Upper lobe of right lung (tissue), 1 donor: ENCODE measurements around the gene OMP. TPM values are rescaled to one million over a fixed set of nuclear protein-coding genes. Genes with fewer than 3 reads are reported as not detected.
A peak's percentile ranks its signal among the peaks of the same experiment; 100 is the strongest.

ENCODE experiments used
- ATAC-seq: fragments of 200-7000 bp; cut with Tn5 transposase; one replicate; pipeline ENCODE4 v1.9.1; 2020; ENCODE audit warnings: mild to moderate bottlenecking, moderate library complexity
- DNase-seq: peaks from one replicate; pipeline ENCODE4 v3.0.0-alpha.2; 2020
- H3K27ac ChIP-seq: fragments of 200-600 bp; one replicate; pipeline ENCODE4 v1.8.0; 2022
- H3K27me3 ChIP-seq: fragments of 200-600 bp; one replicate; pipeline ENCODE4 v1.8.0; 2022; ENCODE audit warnings: mild to moderate bottlenecking
- H3K36me3 ChIP-seq: fragments of 200-600 bp; one replicate; pipeline ENCODE4 v1.8.0; 2022
- H3K4me1 ChIP-seq: fragments of 200-600 bp; one replicate; pipeline ENCODE4 v1.8.0; 2022
- H3K4me3 ChIP-seq: fragments of 200-600 bp; one replicate; pipeline ENCODE4 v1.8.0; 2022; ENCODE audit warnings: mild to moderate bottlenecking
- H3K9me3 ChIP-seq: fragments of 200-600 bp; one replicate; pipeline ENCODE4 v1.8.0; 2022
- CTCF ChIP-seq: fragments of 200-600 bp; IDR thresholded peaks from one replicate; pipeline ENCODE4 v1.8.0; 2022; ENCODE audit warnings: antibody characterized with exemption
- intact Hi-C: fragments of 100-400 bp; cut with DNase I; formaldehyde crosslinking; loops from one replicate; pipeline ENCODE4 v1.11.0; 2022
- total RNA-seq: library from RNA; stranded (reverse); fragmentation: NEBNext Ultra II Directional; extraction: Animal tissue kit (Norgen Biotek cat#: 25700); gene quantifications from one replicate; pipeline ENCODE4 v1.2.1, GENCODE V29; 2021
- donor health status: DM: no; HTN: yes; CAD: no; lungs with severe emphysema.

Gene OMP
- total RNA-seq, 1 donor from 2014 or later = not detected

- DNase-seq (no peak), ATAC-seq (no peak)
- H3K9me3 ChIP-seq = no peaks in the 10 kb centered on the region
- H3K27ac ChIP-seq = no peak overlapping the region
- intact Hi-C loops = no loop called here
- no peaks in the 10 kb centered on the region for H3K27me3 ChIP-seq
- H3K36me3 ChIP-seq = peaks cover 8% of the 10 kb centered on the region
- no peak for TF ChIP-seq CTCF
- H3K4me1 ChIP-seq = peaks cover 13% of the 10 kb centered on the region
- H3K4me3 ChIP-seq = no peak overlapping the region
Observed at GRCh38 chr11:77124041-77124440, 21.4 kb downstream of the OMP start.

GRCh38 chr11:77124488-77124887 lies 21.8 kb downstream of the OMP start:
- no peak for TF ChIP-seq CTCF
- Histone ChIP-seq H3K9me3 (no peaks in the 10 kb centered on the region), H3K36me3 (peaks cover 8% of the 10 kb centered on the region), H3K27ac (no peak overlapping the region), H3K27me3 (no peaks in the 10 kb centered on the region), H3K4me1 (peaks cover 13% of the 10 kb centered on the region), H3K4me3 (no peak overlapping the region)
- ATAC-seq (no peak), DNase-seq (no peak)
- intact Hi-C loops = no loop called here

- Histone ChIP-seq H3K4me3 (no peak overlapping the region), H3K36me3 (peaks cover 8% of the 10 kb centered on the region), H3K4me1 (peaks cover 13% of the 10 kb centered on the region), H3K27me3 (no peaks in the 10 kb centered on the region), H3K27ac (no peak overlapping the region), H3K9me3 (no peaks in the 10 kb centered on the region)
- intact Hi-C loops = no loop called here
- ATAC-seq = no peak
- DNase-seq = no peak
- TF ChIP-seq CTCF = no peak
Observed at GRCh38 chr11:77125191-77125590, 22.6 kb downstream of the OMP start.

GRCh38 chr11:77125695-77126094 lies 23.1 kb downstream of the OMP start:
- Histone ChIP-seq H3K27me3 (no peaks in the 10 kb centered on the region), H3K9me3 (no peaks in the 10 kb centered on the region), H3K27ac (no peak overlapping the region), H3K4me3 (no peak overlapping the region), H3K4me1 (peaks cover 13% of the 10 kb centered on the region), H3K36me3 (peaks cover 7% of the 10 kb centered on the region)
- intact Hi-C loops = no loop called here
- TF ChIP-seq CTCF = no peak
- DNase-seq (no peak), ATAC-seq (no peak)

- H3K27ac ChIP-seq = no peak overlapping the region
- peaks cover 19% of the 10 kb centered on the region for H3K4me1 ChIP-seq
- peaks cover under 1% of the 10 kb centered on the region for H3K36me3 ChIP-seq
- DNase-seq (no peak), ATAC-seq (no peak)
- no peaks in the 10 kb centered on the region for H3K9me3 ChIP-seq
- no peak overlapping the region for H3K4me3 ChIP-seq
- intact Hi-C loops = no loop called here
- no peak for TF ChIP-seq CTCF
- H3K27me3 ChIP-seq = no peaks in the 10 kb centered on the region
Observed at GRCh38 chr11:77126156-77126775, 23.6 kb downstream of the OMP start.

- no peaks in the 10 kb centered on the region for H3K9me3 ChIP-seq
- H3K36me3 ChIP-seq = no peaks in the 10 kb centered on the region
- intact Hi-C loops = no loop called here
- ATAC-seq (peak; percentile 2), DNase-seq (no peak)
- H3K27ac ChIP-seq = no peak overlapping the region
- peak overlapping the region; percentile 30 for H3K4me3 ChIP-seq
- TF ChIP-seq CTCF = no peak
- H3K27me3 ChIP-seq = no peaks in the 10 kb centered on the region
- peaks cover 20% of the 10 kb centered on the region for H3K4me1 ChIP-seq
Observed at GRCh38 chr11:77126861-77127234, 24.2 kb downstream of the OMP start.
